Stimulated activated naive CD8-positive, alpha-beta T cell treated with anti-CD3 and anti-CD28 coated beads, Interleukin-15, amount 100 ng/mL, for 72 hours (primary cell): ENCODE measurements around the gene TRIP4.

Experiments
- ATAC-seq: fragments of 150-1000 bp; cut with Tn5 transposase; 2 replicates; pipeline ENCODE4 v1.10.0; 2021; ENCODE audit warnings: mild to moderate bottlenecking, moderate library complexity
- DNase-seq, 2 donors: peaks; one replicate each; pipeline ENCODE4 v3.0.0; 2021 to 2022
- H3K27ac Mint-ChIP-seq, 2 donors: one replicate each; pipeline ENCODE4 v1.8.0; 2022; ENCODE audit warnings: mild to moderate bottlenecking in 2 of 2, mixed read lengths in 2 of 2, moderate library complexity in 2 of 2
- H3K27me3 Mint-ChIP-seq: one replicate; pipeline ENCODE4 v1.8.0; 2022; ENCODE audit warnings: mixed read lengths
- H3K4me1 Mint-ChIP-seq: one replicate; pipeline ENCODE4 v1.8.0; 2022; ENCODE audit warnings: mild to moderate bottlenecking, mixed read lengths
- H3K4me3 Mint-ChIP-seq, 2 donors: one replicate each; pipeline ENCODE4 v1.8.0; 2022; ENCODE audit warnings: mild to moderate bottlenecking in 2 of 2, mixed read lengths in 2 of 2, moderate library complexity in 1 of 2
- H3K9me3 Mint-ChIP-seq, 2 donors: one replicate each; pipeline ENCODE4 v1.8.0; 2022; ENCODE audit warnings: mixed read lengths in 2 of 2

TRIP4 gene

DNA sequence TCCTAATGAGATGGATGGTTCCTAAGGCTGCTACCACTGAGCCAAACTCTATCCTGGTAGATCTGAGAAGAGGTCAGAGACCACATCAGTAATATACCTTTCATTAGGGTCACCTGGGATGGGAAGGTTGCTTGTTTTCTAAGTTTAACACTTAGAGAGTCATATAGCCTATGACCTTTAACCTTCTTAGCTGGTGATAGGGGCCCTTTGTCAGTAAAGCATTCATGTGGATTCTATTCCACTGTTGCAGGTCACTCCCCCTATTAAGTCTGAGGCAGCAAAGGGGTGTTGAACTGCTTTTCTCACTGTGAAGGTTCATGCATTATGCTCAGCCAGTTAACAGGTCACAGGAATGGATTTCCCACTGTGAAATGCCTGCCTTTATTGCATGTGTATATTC lies 66.6 kb downstream of the TRIP4 start:
- ATAC-seq (no peak), DNase-seq (no peak)
- Mint-ChIP-seq H3K27ac (no peak overlapping the region), H3K4me1 (peaks cover 60% of the 10 kb centered on the region), H3K9me3 (no peaks in the 10 kb centered on the region), H3K4me3 (no peak overlapping the region), H3K27me3 (no peaks in the 10 kb centered on the region)

DNA sequence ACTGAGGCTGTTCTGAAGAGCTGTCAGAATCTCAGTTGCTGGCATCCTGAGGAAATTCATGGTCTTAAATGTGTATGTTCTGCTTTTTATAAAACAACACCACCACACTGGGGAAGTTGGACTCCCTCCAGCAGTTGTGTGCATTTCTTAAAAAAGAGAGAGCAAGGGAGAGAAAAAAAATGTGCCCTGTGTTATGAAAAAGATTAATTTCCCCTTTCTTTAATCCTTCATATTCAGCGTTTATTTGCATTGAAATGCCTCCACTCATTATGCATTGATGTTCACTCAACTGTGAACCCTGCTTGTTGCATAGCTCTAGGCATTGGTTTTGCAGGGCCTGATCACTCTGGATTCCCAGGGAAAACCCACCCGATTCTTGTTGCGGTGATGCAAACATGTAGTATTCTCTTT lies 68.3 kb downstream of the TRIP4 start:
- no peaks in the 10 kb centered on the region for H3K9me3 Mint-ChIP-seq
- no peaks in the 10 kb centered on the region for H3K27me3 Mint-ChIP-seq
- H3K27ac Mint-ChIP-seq: peak overlapping the region in 1 of 2 donors; percentile 64
- peaks cover 63% of the 10 kb centered on the region for H3K4me1 Mint-ChIP-seq
- ATAC-seq (no peak), DNase-seq (no peak)
- H3K4me3 Mint-ChIP-seq: peak overlapping the region; percentile 4 to 55

DNA sequence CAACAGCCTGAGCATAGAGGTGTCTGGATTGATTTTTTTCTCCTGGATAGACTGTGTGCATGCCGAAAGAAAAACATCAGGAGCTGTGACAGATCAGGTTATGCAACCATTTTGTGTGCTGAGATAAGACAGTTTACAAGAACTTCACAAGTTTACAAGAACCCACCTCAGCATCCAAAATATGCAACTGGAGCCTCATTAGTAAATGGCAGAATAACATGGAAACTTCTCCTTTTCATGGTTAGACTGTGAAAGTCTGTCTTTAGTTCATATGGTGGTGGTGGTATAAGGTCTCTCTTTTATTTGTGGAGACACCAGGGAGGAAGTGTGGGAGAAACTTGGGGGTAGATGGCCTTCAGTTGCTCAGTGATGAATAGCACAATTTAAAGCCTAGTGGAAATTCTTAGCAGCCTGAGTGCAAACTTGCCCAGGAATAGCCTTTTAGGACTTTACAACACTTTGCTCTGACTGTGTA lies 69.0 kb downstream of the TRIP4 start:
- H3K9me3 Mint-ChIP-seq: no peaks in the 10 kb centered on the region
- peak overlapping the region in 1 of 2 donors; percentile 64 for H3K27ac Mint-ChIP-seq
- H3K27me3 Mint-ChIP-seq: no peaks in the 10 kb centered on the region
- peaks cover 65% of the 10 kb centered on the region for H3K4me1 Mint-ChIP-seq
- DNase-seq (no peak), ATAC-seq (no peak)
- H3K4me3 Mint-ChIP-seq: peak overlapping the region; percentile 1 to 4

DNA sequence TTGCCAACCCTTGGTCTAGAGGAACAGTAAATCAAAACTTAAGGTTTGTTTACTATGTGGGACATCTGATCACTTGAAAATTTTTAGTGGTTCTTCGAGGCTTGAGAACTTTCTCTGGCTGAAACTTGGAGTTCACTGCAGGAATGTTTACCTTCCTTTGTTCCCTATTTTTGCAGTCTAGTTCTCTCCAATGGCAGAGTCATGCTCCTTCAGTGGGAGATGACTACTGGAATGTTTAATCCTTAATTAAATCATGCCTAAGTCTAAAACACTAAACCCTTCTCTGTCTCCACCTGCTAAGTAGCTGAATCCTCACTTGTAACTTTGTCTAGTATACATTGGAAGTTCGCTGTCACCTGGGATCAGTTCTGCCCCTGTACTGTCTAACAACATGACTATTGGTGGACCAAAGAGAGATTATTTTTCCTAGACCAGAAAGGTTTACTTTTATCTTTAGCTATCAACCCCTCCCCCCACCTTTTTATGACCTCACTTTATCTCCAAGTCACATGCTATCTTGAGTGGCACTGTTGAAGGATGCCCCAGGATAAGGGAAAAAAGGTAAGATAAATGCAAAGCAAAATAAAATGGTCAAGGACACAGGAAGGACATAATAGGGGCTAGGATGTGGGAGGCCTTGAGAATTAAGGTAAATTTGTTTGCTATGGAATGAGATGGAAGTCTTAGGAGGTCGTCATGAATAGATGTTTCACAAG lies 71.6 kb downstream of the TRIP4 start:
- peak overlapping the region; percentile 91 to 93 for H3K4me3 Mint-ChIP-seq
- no peaks in the 10 kb centered on the region for H3K27me3 Mint-ChIP-seq
- no peak for DNase-seq
- no peak for ATAC-seq
- peak overlapping the region; percentile 3 to 97 for H3K27ac Mint-ChIP-seq
- H3K4me1 Mint-ChIP-seq: peaks cover 79% of the 10 kb centered on the region
- H3K9me3 Mint-ChIP-seq: no peaks in the 10 kb centered on the region

DNA sequence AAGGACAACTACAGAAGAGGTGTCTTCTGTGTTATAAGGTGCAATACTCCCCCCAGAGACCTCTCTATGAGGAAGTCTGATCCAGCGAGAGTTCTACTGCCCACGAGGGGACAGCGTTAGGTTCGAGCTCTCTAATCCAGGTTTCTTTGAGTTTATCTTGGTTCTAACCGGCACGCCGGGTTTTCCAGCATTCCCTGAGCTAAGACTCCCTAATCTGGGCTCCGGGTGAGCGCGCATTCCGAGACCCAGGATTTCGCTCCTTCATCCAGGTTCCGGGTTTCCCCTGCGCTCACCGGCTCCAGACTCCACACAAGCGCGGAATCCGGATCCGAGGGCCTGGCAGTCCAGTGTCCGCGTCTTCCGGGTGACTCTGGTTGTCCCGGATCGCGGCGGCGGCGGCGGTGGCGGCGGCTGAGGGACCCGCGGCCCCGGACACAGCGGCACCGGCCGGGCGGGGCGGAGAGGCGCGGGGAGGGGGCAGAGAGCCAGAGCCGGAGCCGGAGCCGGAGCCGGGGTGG lies 72.6 kb downstream of the TRIP4 start, which contains the start of gene ZNF609:
TSS of gene ZNF609 (plus strand) at position 373 of the 518 bp plus-strand sequence. CDS start 38,842 bp downstream, outside the sequence.
- peak; percentile 75 for ATAC-seq
- peak; percentile 92 to 93 for DNase-seq
- H3K4me1 Mint-ChIP-seq: peaks cover 85% of the 10 kb centered on the region

DNA sequence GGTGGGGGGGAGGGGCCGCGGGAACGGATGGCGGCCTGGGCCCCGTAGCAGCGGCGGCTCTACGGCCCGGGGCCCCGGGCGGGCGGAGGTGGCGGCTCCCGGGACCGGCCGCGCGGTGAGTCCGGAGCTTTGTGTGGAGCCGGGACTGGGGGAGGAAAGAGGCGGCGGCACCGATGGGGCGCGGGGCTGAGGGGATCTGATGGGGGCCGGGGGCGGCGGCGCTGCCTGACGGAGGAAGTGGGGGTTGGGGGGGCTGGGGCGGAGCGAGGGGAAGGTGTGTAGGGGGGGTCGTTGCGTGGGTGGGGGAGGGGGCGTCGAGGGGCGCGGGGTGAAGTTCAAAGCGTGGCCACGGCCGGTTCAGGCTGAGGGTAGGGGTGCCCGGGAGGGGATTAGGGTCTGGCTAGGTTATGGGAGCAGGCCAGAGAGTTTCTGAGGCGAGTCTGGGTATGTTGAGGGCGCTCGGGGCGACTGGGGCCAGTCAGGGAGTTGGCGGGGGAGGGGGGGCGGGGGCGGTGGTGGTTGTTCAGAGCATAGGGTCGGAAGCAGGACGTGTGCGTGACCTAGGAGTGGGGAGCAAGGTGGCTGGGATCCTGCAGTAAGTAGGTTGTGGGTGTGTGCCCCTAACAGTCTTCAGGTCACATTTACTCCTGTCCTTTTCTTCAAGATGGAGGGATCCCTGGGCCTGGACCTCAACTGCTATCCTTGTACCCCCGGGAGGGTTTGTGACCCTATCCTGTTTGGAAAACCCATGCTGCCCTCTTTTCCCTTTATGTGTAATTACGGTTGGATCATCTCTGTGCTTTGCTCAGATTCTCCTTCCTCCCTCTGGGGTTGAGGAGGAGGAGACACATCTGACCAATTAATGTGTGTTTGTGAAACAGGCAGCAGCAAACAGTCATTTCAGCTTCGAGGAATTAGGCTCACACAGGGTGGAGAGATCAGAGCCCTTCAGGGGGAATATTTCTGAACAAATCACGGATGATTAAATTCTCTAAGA lies 73.4 kb downstream of the TRIP4 start:
- peak; percentile 30 to 53 for DNase-seq
- H3K4me1 Mint-ChIP-seq: peaks cover 85% of the 10 kb centered on the region
- H3K27ac Mint-ChIP-seq: peak overlapping the region; percentile 95 to 96
- peak overlapping the region; percentile 82 to 92 for H3K4me3 Mint-ChIP-seq
- peak; percentile 79 for ATAC-seq
- H3K9me3 Mint-ChIP-seq: no peaks in the 10 kb centered on the region
- no peaks in the 10 kb centered on the region for H3K27me3 Mint-ChIP-seq

More for the DNA sequence above, 72.6 kb downstream of the TRIP4 start, which contains the start of gene ZNF609:
- peak within 1 kb of the TSS; percentile 97 to 98 for H3K27ac Mint-ChIP-seq
- no peaks in the 10 kb centered on the region for H3K9me3 Mint-ChIP-seq
- H3K27me3 Mint-ChIP-seq: no peaks in the 10 kb centered on the region
- peak within 1 kb of the TSS; percentile 92 to 93 for H3K4me3 Mint-ChIP-seq

DNA sequence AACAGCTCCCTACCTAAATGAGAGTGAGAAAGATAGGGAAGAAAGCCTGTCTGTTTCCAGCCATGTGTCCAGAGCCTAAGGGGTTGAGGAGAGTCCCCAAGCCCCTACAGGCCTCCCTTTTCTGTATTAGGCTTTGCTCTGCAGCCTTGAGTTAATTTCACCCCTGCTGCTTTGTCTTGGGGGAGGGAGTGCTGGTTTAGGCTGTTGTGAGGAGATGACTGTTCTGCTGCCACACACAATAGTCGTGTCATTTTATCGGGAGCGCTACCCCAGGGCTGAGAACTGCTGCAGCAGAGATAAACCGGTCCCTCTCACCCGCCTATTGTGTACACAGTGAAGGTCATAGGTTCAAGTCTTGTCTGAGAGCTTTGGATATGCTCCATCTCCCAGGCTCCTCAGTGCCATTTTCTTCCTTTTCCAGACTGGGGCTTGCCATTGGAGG lies 74.1 kb downstream of the TRIP4 start:
- Mint-ChIP-seq H3K4me3 (peak overlapping the region; percentile 82 to 92), H3K27ac (peak overlapping the region; percentile 95 to 96), H3K4me1 (peaks cover 85% of the 10 kb centered on the region), H3K9me3 (no peaks in the 10 kb centered on the region), H3K27me3 (no peaks in the 10 kb centered on the region)
- DNase-seq (peak in 1 of 2 donors; percentile 36), ATAC-seq (peak; percentile 66)

DNA sequence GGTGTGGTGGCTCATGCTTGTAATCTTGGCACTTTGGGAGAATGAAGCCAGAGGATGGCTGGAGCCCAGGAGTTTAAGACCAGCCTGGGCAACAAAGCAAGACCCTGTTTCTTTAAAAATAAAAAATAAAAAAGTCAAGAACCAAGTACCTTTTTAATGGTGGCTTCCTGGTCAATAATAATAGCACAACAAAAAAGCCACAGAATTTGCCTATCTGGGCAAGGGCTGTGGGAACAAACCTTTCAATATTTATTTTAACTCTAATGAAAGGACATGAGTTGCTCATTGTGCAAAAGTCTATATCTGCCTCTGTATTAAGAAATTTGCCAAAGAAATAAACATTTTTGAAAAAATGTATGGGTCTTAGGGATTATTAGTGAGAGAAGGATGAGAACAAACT lies 74.9 kb downstream of the TRIP4 start:
- ATAC-seq: no peak

DNA sequence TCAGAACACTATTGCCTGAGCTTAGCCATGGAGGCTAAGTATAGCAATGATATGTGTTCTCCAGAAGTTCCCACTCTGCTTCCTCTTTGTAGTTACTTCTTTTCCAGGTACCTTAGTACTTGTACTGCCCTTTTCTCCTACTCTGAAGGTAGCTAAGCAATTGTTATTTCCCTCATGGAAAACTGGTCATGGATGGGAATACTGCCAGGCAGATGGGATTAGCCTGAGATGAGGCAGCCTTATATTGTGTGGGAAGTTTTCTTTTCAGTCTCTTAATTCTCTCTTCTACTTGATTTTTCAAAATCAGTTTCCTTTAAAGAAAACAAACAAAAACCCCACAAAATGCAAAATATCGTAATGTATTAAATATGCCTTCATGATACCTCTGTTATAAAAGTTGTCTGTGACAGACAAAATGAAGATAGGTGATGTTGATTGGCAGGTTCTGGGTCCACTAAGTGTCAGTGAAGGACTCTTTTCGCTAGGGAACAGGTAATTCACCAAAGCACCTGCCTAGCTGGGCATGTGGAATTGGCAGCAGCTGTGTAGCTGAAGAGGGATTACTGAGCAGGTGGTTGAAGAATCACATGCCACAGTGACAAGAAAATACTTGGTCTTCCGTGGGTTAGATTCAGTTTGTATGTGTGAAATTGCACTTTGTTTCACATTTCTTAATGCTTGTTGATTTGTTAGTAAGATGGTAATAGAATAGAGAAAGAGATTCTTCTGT lies 76.8 kb downstream of the TRIP4 start:
- Mint-ChIP-seq H3K27ac (peak overlapping the region; percentile 64 to 75), H3K4me1 (peaks cover 79% of the 10 kb centered on the region), H3K4me3 (peak overlapping the region; percentile 0 to 47), H3K27me3 (no peaks in the 10 kb centered on the region), H3K9me3 (no peaks in the 10 kb centered on the region)
- DNase-seq (no peak), ATAC-seq (no peak)

More for the DNA sequence above, 74.9 kb downstream of the TRIP4 start:
- DNase-seq: no peak
- Mint-ChIP-seq H3K9me3 (no peaks in the 10 kb centered on the region), H3K27me3 (no peaks in the 10 kb centered on the region), H3K4me3 (peak overlapping the region; percentile 82 to 92), H3K4me1 (peaks cover 85% of the 10 kb centered on the region), H3K27ac (no peak overlapping the region)

DNA sequence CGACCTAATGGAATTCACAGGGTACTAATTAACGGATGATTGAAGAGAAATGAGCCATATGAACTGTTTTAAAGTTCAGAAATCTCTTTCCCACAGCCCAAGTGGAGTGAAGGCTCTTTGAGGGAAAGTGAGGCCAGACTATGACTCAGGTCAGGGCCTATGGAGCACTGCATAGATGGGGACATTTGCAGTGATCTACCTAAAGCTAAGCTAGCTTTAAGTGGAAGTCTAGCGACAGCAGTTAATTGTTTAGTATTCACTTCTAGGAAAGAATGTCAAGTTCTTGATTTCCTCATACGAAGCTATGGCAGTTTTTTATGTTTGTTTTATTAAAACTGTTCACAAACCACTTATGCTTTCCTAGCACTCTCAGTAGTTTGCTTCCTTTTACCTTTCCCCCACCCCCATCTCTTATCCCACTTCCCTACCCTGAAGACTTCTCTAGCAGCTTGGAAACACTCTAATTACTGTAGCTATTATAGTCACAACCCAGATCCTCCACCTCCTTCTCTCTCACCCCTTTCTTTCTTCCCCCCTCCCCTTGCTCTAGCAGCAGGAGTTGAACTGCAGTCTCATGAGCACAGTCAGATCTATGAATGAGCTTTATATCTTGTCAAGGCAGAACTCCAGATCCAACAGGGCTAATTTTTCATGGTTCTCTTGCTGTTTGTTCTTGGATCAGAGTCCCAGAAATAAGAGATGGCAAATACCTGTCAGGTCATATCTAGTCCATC lies 78.9 kb downstream of the TRIP4 start:
- ATAC-seq (no peak), DNase-seq (no peak)
- no peaks in the 10 kb centered on the region for H3K27me3 Mint-ChIP-seq
- no peaks in the 10 kb centered on the region for H3K9me3 Mint-ChIP-seq
- peaks cover 69% of the 10 kb centered on the region for H3K4me1 Mint-ChIP-seq
- peak overlapping the region in 1 of 2 donors; percentile 11 for H3K4me3 Mint-ChIP-seq
- peak overlapping the region in 1 of 2 donors; percentile 8 for H3K27ac Mint-ChIP-seq

DNA sequence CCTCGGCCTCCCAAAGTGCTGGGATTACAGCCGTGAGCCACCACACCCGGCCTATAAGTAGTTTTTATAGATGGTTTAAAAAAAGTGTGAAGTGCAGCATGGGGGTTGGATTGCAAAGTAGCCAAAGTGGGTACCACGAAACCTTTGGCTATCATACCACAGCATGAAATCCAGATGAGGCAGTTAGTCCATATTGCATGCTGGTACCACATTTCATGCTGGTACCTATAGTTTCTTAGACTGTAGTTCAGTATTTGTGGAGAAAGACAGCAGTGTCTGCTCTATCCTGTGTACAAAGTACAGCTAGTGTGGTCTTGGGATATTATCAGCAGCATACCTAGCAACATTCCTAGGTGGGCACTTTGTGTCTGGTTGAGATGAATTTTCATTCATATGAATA lies 84.5 kb downstream of the TRIP4 start:
- DNase-seq: no peak
- H3K27me3 Mint-ChIP-seq: no peaks in the 10 kb centered on the region
- H3K27ac Mint-ChIP-seq: no peak overlapping the region
- H3K9me3 Mint-ChIP-seq: no peaks in the 10 kb centered on the region
- H3K4me1 Mint-ChIP-seq: peaks cover 48% of the 10 kb centered on the region
- no peak for ATAC-seq
- no peak overlapping the region for H3K4me3 Mint-ChIP-seq

DNA sequence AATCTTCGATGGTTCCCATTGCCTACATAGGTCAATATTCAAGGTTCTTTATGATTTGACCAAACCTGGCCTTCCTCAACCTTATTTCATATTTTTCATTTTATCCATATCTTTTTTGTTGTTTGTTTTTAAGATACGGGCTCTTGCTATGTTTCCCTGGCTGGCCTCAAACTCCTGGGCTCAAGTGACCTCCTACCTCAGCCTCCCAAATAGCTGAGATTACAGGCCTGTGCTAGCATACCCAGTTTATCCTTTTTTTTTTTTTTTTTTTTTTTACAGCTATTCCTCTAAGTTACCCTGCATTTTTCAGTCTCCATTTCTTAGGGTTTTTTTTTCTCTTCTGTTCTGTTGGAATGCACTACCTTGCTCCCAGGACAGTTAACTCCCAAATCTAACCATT lies 87.2 kb downstream of the TRIP4 start:
- Mint-ChIP-seq H3K4me3 (no peak overlapping the region), H3K27me3 (no peaks in the 10 kb centered on the region), H3K4me1 (peaks cover 46% of the 10 kb centered on the region), H3K9me3 (no peaks in the 10 kb centered on the region), H3K27ac (no peak overlapping the region)
- DNase-seq (no peak), ATAC-seq (no peak)

DNA sequence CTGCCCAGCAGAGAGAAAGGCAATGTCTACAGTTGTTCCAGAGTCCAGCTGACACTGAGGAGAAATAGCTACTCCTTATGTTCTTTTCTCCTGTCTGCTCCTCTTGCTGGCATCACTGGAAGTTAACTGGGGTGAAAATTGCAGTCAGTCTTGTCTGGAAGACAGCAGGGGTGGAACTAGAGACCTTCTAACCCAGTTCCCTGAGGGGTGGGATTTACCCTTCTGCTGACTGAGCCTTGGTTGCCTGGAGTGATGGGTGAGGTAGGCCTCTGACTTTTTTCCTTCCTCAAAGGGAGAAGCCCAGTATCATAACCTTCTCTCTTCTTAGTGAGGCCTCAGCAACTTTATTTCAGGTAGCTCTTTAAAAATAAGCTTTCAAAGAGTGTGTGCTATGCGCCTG lies 88.9 kb downstream of the TRIP4 start:
- Mint-ChIP-seq H3K4me1 (peaks cover 55% of the 10 kb centered on the region), H3K9me3 (no peaks in the 10 kb centered on the region), H3K27ac (peak overlapping the region in 1 of 2 donors; percentile 80), H3K4me3 (no peak overlapping the region), H3K27me3 (no peaks in the 10 kb centered on the region)
- no peak for ATAC-seq
- no peak for DNase-seq

DNA sequence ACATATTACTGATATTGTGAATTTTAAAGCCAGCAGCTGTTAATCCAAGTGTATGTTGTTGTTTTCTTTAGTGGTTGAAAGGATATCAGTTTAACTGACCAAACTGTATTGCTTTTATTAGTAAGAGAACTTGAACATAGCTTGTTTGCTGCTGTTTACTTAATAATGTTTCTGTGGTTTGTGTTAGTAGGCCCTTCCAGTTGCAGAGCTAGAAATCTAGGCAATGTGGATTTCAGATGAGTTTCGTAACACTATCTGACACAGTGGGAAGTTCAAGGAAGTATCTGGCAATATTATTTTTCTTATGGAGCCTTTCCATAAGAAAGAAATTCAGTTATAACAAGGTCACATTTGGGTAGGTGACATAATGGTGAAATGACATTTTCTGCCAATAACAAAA lies 91.2 kb downstream of the TRIP4 start:
- Mint-ChIP-seq H3K4me1 (peaks cover 48% of the 10 kb centered on the region), H3K4me3 (no peak overlapping the region), H3K27ac (no peak overlapping the region), H3K9me3 (no peaks in the 10 kb centered on the region), H3K27me3 (no peaks in the 10 kb centered on the region)
- DNase-seq: no peak
- ATAC-seq: no peak
